CD4-positive, alpha-beta memory T cell (primary cell): ENCODE data around the gene OXSR1. TPM values are rescaled to one million over a fixed set of nuclear protein-coding genes. Genes with fewer than 3 reads are reported as not detected.

Source experiments
- CTCF ChIA-PET: fragments of 350-600 bp; sonication (Branson Sonifier 250); formaldehyde crosslinking; loops from one replicate; lab custom pipeline; 2021; ENCODE audit warnings: inconsistent platforms; ENCODE audit not compliant: partially characterized antibody; lab: Charles Lee
- POLR2A ChIA-PET: fragments of 350-600 bp; sonication (Branson Sonifier 250); formaldehyde crosslinking; loops from one replicate; lab custom pipeline; 2021; ENCODE audit not compliant: partially characterized antibody; lab: Charles Lee
- DNase-seq, 5 donors: peaks; one replicate each; pipeline versions ENCODE4 v3.0.0 to v3.0.0-alpha.2; 2020 to 2022; ENCODE audit warnings: mixed read lengths in 1 of 5
- H3K27ac ChIP-seq: one replicate; pipeline ENCODE4 v1.7.0; 2013; ENCODE audit warnings: low read depth, low read length
- H3K27me3 ChIP-seq: 2 replicates; pipeline ENCODE4 v1.7.0; 2013; ENCODE audit warnings: mild to moderate bottlenecking, low read length, moderate library complexity; ENCODE audit not compliant: insufficient read depth
- H3K36me3 ChIP-seq: 2 replicates; pipeline ENCODE4 v1.7.0; 2013; ENCODE audit warnings: mild to moderate bottlenecking, low read length, moderate library complexity; ENCODE audit not compliant: insufficient read depth
- H3K4me1 ChIP-seq: 2 replicates; pipeline ENCODE4 v1.7.0; 2013; ENCODE audit warnings: mild to moderate bottlenecking, low read length, moderate library complexity; ENCODE audit not compliant: insufficient read depth
- H3K4me3 ChIP-seq, 2 donors: one replicate each; pipeline ENCODE4 v1.7.0; 2013; ENCODE audit warnings: low read length in 2 of 2, mild to moderate bottlenecking in 1 of 2
- H3K9me3 ChIP-seq, 2 donors: one replicate each; pipeline ENCODE4 v1.7.0; 2013; ENCODE audit warnings: low read length in 2 of 2, control low read depth in 1 of 2; ENCODE audit not compliant: control insufficient read depth in 1 of 2
- H3K27ac Mint-ChIP-seq, 7 donors: one replicate each; pipeline ENCODE4 v1.8.0; 2020 to 2021; ENCODE audit warnings: mixed read lengths in 7 of 7, mild to moderate bottlenecking in 6 of 7, inconsistent platforms in 3 of 7, moderate library complexity in 3 of 7
- H3K27me3 Mint-ChIP-seq, 2 donors: one replicate each; pipeline ENCODE4 v1.8.0; 2020 to 2021; ENCODE audit warnings: mixed read lengths in 2 of 2
- H3K36me3 Mint-ChIP-seq, 2 donors: one replicate each; pipeline ENCODE4 v1.8.0; 2020 to 2021; ENCODE audit warnings: mixed read lengths in 2 of 2, inconsistent platforms in 1 of 2, mild to moderate bottlenecking in 1 of 2
- H3K4me1 Mint-ChIP-seq, 4 donors: one replicate each; pipeline ENCODE4 v1.8.0; 2020 to 2021; ENCODE audit warnings: mixed read lengths in 4 of 4, mild to moderate bottlenecking in 1 of 4
- H3K4me3 Mint-ChIP-seq, 8 donors: one replicate each; pipeline ENCODE4 v1.8.0; 2020 to 2021; ENCODE audit warnings: mixed read lengths in 8 of 8, mild to moderate bottlenecking in 7 of 8, moderate library complexity in 6 of 8, inconsistent platforms in 3 of 8
- H3K9me3 Mint-ChIP-seq, 8 donors: one replicate each; pipeline ENCODE4 v1.8.0; 2020 to 2021; ENCODE audit warnings: mixed read lengths in 8 of 8, mild to moderate bottlenecking in 5 of 8, inconsistent platforms in 3 of 8, moderate library complexity in 1 of 8
- intact Hi-C: fragments of 100-400 bp; cut with micrococcal nuclease; formaldehyde crosslinking; loops from one replicate; pipeline ENCODE4 v1.15.1; 2023
- polyA plus RNA-seq, 2 donors: library from polyadenylated mRNA; unstranded; fragments of 300-500 nt; fragmentation: Illumina TruSeq; gene quantifications; one replicate each; pipeline ENCODE4 v1.2.3, GENCODE V29; 2021
- total RNA-seq, 2 experiments: library from RNA; stranded (reverse); gene quantifications; one replicate each; pipeline ENCODE4 v1.2.3, GENCODE V29; 2021

Gene OXSR1
- total and polyA plus RNA-seq, 4 experiments from 2014 or later, result 13.3 to 43.9 (median 28.8) TPM

GRCh38 chr3:38164643-38164951, 740 bp upstream of the OXSR1 start:
- peaks cover 40% of the 10 kb centered on the region for H3K4me1 ChIP-seq
- Mint-ChIP-seq H3K27ac (peak overlapping the region; percentile 99 to 100 (median 100)), H3K27me3 (no peaks in the 10 kb centered on the region), H3K4me3 (peak overlapping the region; percentile 88 to 98 (median 94)), H3K9me3 (peaks cover 0 to 3% (median 0%) of the 10 kb centered on the region in 8 donors), H3K4me1 (peaks cover 31 to 52% (median 40%) of the 10 kb centered on the region in 4 donors), H3K36me3 (peaks cover 3 to 11% of the 10 kb centered on the region in 2 donors)
- DNase-seq, result no peak
- peak overlapping the region; percentile 95 for H3K27ac ChIP-seq
- POLR2A ChIA-PET, result interaction anchor here (0.6 to 5.8 kb wide), 25 partner anchors 9 to 355 kb away, joined by 3 to 255 read pairs (median 5); partner anchors contain the start of genes ACAA1, DLEC1, MYD88 and XYLB
- H3K27me3 ChIP-seq, result no peaks in the 10 kb centered on the region
- no peaks in the 10 kb centered on the region for H3K9me3 ChIP-seq
- peak overlapping the region; percentile 66 to 72 for H3K4me3 ChIP-seq
- no peaks in the 10 kb centered on the region for H3K36me3 ChIP-seq
- intact Hi-C loops, result no loop called here
- CTCF ChIA-PET, result interaction anchor here (0.7 to 2.4 kb wide), 17 partner anchors 9 to 1242 kb away, joined by 3 to 9 read pairs (median 4); partner anchors contain the start of genes ACAA1, DLEC1, RPSA and XYLB

- DNase-seq, result peak in 1 of 5 donors; percentile 53
- Mint-ChIP-seq H3K4me1 (peaks cover 36 to 59% (median 48%) of the 10 kb centered on the region in 4 donors), H3K9me3 (peaks cover 0 to 3% (median 0%) of the 10 kb centered on the region in 8 donors), H3K4me3 (peak overlapping the region; percentile 88 to 98 (median 94)), H3K27me3 (no peaks in the 10 kb centered on the region), H3K36me3 (peaks cover 3 to 11% of the 10 kb centered on the region in 2 donors), H3K27ac (peak overlapping the region; percentile 96 to 100 (median 100))
- intact Hi-C loops, result loop anchor here (1.0 kb wide), 4 partner anchors 14 to 127 kb away; partner anchors contain the start of genes ACAA1 and DLEC1
- Histone ChIP-seq H3K4me3 (peak overlapping the region; percentile 49 to 66), H3K9me3 (no peaks in the 10 kb centered on the region), H3K4me1 (peaks cover 46% of the 10 kb centered on the region), H3K27me3 (no peaks in the 10 kb centered on the region), H3K36me3 (no peaks in the 10 kb centered on the region), H3K27ac (peak overlapping the region; percentile 95)
- ChIA-PET CTCF (interaction anchor here (0.5 to 2.4 kb wide), 9 partner anchors 29 to 180 kb away, joined by 3 to 9 read pairs (median 7); partner anchors contain the start of genes ACAA1 and XYLB), POLR2A (interaction anchor here (0.7 to 5.8 kb wide), 22 partner anchors 10 to 1240 kb away, joined by 3 to 255 read pairs (median 6); partner anchors contain the start of genes ACAA1, DLEC1, MYD88 and RPSA)
Observed at GRCh38 chr3:38165722-38166387, 518 bp downstream of the OXSR1 start.

DNA sequence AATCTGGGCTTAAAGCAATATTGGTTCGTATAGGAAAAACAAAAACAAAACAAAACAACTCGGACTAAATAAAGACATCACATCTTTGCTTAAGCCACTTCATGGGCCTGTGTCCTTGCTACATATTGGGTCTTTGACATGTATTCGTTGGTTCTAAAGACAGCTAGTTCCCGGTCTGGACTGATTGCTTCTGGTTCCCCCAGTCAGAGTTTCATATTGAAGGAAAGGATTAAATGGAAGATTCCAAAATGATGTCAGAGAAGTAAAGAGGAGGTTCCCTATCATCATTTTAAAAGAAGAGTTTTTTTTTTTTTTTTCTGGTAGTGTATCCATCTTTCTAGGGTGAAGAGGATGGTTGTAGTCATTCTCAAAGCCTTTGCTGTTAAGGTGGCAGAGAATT, 2.3 kb downstream of the OXSR1 start:
- DNase-seq, result no peak
- H3K9me3 Mint-ChIP-seq, result peaks cover 0 to 3% (median 0%) of the 10 kb centered on the region in 8 donors
- no peaks in the 10 kb centered on the region for H3K36me3 ChIP-seq
- H3K27me3 ChIP-seq, result no peaks in the 10 kb centered on the region
- ChIA-PET CTCF (interaction anchor here (0.7 to 1.2 kb wide), 2 partner anchors 10 to 31 kb away, joined by 3 to 4 read pairs; partner anchors contain the start of gene ACAA1), POLR2A (interaction anchor here (0.6 to 5.8 kb wide), 3 partner anchors 15 to 53 kb away, joined by 4 to 255 read pairs (median 45); partner anchors contain the start of genes ACAA1 and MYD88)
- H3K27ac ChIP-seq, result no peak overlapping the region
- no peak overlapping the region for H3K4me3 ChIP-seq
- H3K4me1 Mint-ChIP-seq, result peaks cover 44 to 76% (median 59%) of the 10 kb centered on the region in 4 donors
- H3K27ac Mint-ChIP-seq, result peak overlapping the region in 4 of 7 donors; percentile 23 to 100 (median 56)
- peak overlapping the region; percentile 36 to 80 (median 50) for H3K4me3 Mint-ChIP-seq
- H3K9me3 ChIP-seq, result no peaks in the 10 kb centered on the region
- intact Hi-C loops, result no loop called here
- peaks cover 62% of the 10 kb centered on the region for H3K4me1 ChIP-seq
- H3K27me3 Mint-ChIP-seq, result no peaks in the 10 kb centered on the region
- H3K36me3 Mint-ChIP-seq, result peaks cover 3 to 11% of the 10 kb centered on the region in 2 donors

DNA sequence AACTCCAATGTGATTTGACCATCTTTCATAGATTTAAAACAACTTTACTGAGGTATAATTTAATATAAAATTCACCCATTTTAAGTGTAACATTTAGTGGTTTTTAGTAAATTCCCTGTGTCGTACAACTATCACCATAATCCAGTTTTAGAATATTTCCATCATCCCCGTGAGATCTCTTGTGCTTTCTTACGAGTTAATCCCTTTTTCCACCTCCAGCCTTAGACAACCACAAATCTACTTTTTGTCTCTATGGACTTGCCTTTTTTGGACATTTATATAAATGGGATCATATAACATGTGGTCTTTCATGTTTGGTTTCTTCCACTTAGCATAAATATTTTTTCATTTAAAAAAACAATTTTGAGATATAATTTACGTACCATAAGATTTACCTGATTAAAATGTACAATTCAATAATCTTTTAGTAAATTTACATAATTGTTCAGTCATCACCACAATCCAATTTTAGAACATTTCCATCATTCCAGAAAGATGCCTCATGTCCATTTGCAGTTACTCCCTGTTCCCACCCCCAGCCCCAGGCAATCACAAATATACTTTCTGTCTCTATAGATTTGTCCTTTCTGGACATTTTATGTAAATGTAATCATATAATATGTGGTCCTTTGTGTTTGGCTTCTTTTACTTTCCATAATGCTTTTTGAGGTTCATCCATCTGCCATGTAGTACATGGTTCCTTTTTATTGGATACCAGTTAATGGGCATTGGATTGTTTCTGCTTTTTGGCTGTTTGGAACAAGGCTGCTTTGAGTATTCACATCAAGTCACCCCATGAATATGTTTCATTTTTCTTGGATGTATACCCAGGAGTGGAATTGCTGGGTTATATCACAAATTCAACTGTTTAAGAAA, 3.1 kb downstream of the OXSR1 start:
- Mint-ChIP-seq H3K36me3 (peaks cover 3 to 11% of the 10 kb centered on the region in 2 donors), H3K27ac (peak overlapping the region in 3 of 7 donors; percentile 4 to 100 (median 7)), H3K4me3 (peak overlapping the region in 5 of 8 donors; percentile 14 to 68 (median 55)), H3K9me3 (peaks cover 0 to 3% (median 0%) of the 10 kb centered on the region in 8 donors), H3K27me3 (no peaks in the 10 kb centered on the region), H3K4me1 (peaks cover 49 to 84% (median 65%) of the 10 kb centered on the region in 4 donors)
- Histone ChIP-seq H3K9me3 (no peaks in the 10 kb centered on the region), H3K4me1 (peaks cover 70% of the 10 kb centered on the region), H3K4me3 (no peak overlapping the region), H3K27me3 (no peaks in the 10 kb centered on the region), H3K36me3 (no peaks in the 10 kb centered on the region), H3K27ac (no peak overlapping the region)
- intact Hi-C loops, result no loop called here
- no peak for DNase-seq
- CTCF ChIA-PET, result no interaction called here
- POLR2A ChIA-PET, result interaction anchor here (5.8 kb wide), 1 partner anchor 28 kb away, joined by 255 read pairs; the partner anchor contains the start of genes ACAA1 and MYD88

- ChIA-PET CTCF (no interaction called here), POLR2A (no interaction called here)
- Mint-ChIP-seq H3K36me3 (peaks cover 3 to 11% of the 10 kb centered on the region in 2 donors), H3K27me3 (no peaks in the 10 kb centered on the region), H3K27ac (peak overlapping the region in 2 of 7 donors; percentile 37 to 63), H3K4me3 (peak overlapping the region in 4 of 8 donors; percentile 4 to 68 (median 48)), H3K4me1 (peaks cover 55 to 89% (median 71%) of the 10 kb centered on the region in 4 donors), H3K9me3 (peaks cover 0 to 3% (median 0%) of the 10 kb centered on the region in 8 donors)
- H3K27me3 ChIP-seq, result no peaks in the 10 kb centered on the region
- DNase-seq, result no peak
- H3K4me3 ChIP-seq, result no peak overlapping the region
- no peaks in the 10 kb centered on the region for H3K9me3 ChIP-seq
- H3K36me3 ChIP-seq, result no peaks in the 10 kb centered on the region
- H3K27ac ChIP-seq, result no peak overlapping the region
- peaks cover 74% of the 10 kb centered on the region for H3K4me1 ChIP-seq
- intact Hi-C loops, result no loop called here
Observed at GRCh38 chr3:38169027-38169317, 3.6 kb downstream of the OXSR1 start.

DNA sequence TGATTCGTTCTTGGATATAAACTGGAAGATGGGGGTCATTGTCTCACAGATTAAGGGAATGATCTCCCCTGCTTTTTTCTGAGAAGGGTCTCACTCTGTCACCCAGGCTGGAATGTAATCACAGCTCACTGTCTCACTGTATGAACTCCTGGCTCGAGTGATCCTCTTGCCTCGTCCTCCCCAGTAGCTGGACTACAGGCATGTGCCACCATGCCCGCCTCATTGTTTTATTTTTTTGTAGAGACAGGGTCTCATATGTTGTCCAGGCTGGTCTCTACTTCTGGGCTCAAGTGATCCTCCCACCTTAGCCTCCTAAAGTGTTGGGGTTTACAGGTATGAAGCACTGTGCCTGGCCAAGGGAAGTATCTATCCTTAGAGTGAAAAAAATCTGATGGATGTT, 5.4 kb downstream of the OXSR1 start:
- peaks cover 76% of the 10 kb centered on the region for H3K4me1 ChIP-seq
- POLR2A ChIA-PET, result no interaction called here
- H3K4me1 Mint-ChIP-seq, result peaks cover 61 to 92% (median 74%) of the 10 kb centered on the region in 4 donors
- H3K9me3 Mint-ChIP-seq, result no peaks in the 10 kb centered on the region
- H3K9me3 ChIP-seq, result no peaks in the 10 kb centered on the region
- H3K4me3 ChIP-seq, result no peak overlapping the region
- H3K27ac Mint-ChIP-seq, result peak overlapping the region in 3 of 7 donors; percentile 7 to 68 (median 9)
- CTCF ChIA-PET, result no interaction called here
- no peak for DNase-seq
- H3K27me3 ChIP-seq, result no peaks in the 10 kb centered on the region
- H3K36me3 Mint-ChIP-seq, result peaks cover 3 to 4% of the 10 kb centered on the region in 2 donors
- H3K27me3 Mint-ChIP-seq, result no peaks in the 10 kb centered on the region
- no peak overlapping the region for H3K27ac ChIP-seq
- H3K36me3 ChIP-seq, result no peaks in the 10 kb centered on the region
- intact Hi-C loops, result loop anchor here (5.0 kb wide), 1 partner anchor 42 kb away; no protein-coding TSS in a partner anchor
- no peak overlapping the region for H3K4me3 Mint-ChIP-seq
